COR-L47 (cell line): ENCODE data around the gene ABCA3.
A peak's percentile ranks its signal among the peaks of the same experiment; 100 is the strongest.

Experiments
- DNase-seq: peaks from one replicate; lab custom pipeline; 2025; lab: John Stamatoyannopoulos, UW

ABCA3 gene

GRCh38 chr16:2357331-2357730, 16.8 kb upstream of the ABCA3 start:
- no peak for DNase-seq

GRCh38 chr16:2350500-2350899, 10.0 kb upstream of the ABCA3 start:
- DNase-seq, result no peak

GRCh38 chr16:2343211-2343610, 2.7 kb upstream of the ABCA3 start:
- DNase-seq, result no peak

GRCh38 chr16:2341456-2342447, 1.2 kb upstream of the ABCA3 start:
- DNase-seq, result no peak

GRCh38 chr16:2339521-2340484, 725 bp downstream of the ABCA3 start:
- DNase-seq, result peak; percentile 49

- DNase-seq, result no peak
These were observed 2.9 kb downstream of the ABCA3 start for GRCh38 chr16:2337431-2338296.

- DNase-seq, result no peak
These were observed 5.1 kb downstream of the ABCA3 start for GRCh38 chr16:2335286-2335895.

- DNase-seq, result no peak
These were observed 6.7 kb downstream of the ABCA3 start for GRCh38 chr16:2333772-2334379.

GRCh38 chr16:2333231-2333630, 7.3 kb downstream of the ABCA3 start:
- no peak for DNase-seq

GRCh38 chr16:2331931-2332267, 8.6 kb downstream of the ABCA3 start:
- DNase-seq, result no peak

GRCh38 chr16:2331199-2331930, 9.2 kb downstream of the ABCA3 start:
- no peak for DNase-seq

- no peak for DNase-seq
These were observed 11.0 kb downstream of the ABCA3 start for GRCh38 chr16:2329532-2329931.

GRCh38 chr16:2328428-2328827, 12.1 kb downstream of the ABCA3 start:
- no peak for DNase-seq

- no peak for DNase-seq
These were observed 14.3 kb downstream of the ABCA3 start for GRCh38 chr16:2326191-2326590.

- no peak for DNase-seq
These were observed 14.7 kb downstream of the ABCA3 start for GRCh38 chr16:2325791-2326190.

GRCh38 chr16:2325181-2325580, 15.3 kb downstream of the ABCA3 start:
- no peak for DNase-seq

- DNase-seq, result no peak
These were observed 16.1 kb downstream of the ABCA3 start for GRCh38 chr16:2324296-2324859.

GRCh38 chr16:2323701-2324100, 16.8 kb downstream of the ABCA3 start:
- DNase-seq, result no peak

GRCh38 chr16:2319606-2320005, 20.9 kb downstream of the ABCA3 start:
- no peak for DNase-seq
